K562 (cell line): ENCODE results near the gene PPP1R3E. TPM values are rescaled to one million over a fixed set of nuclear protein-coding genes. Genes with fewer than 3 reads are reported as not detected.

ENCODE experiments used
- BRD9 ChIP-seq: fragments of 450-650 bp; IDR thresholded peaks from 2 replicates; pipeline ENCODE4 v1.6.1; 2018; ENCODE audit warnings: low read depth; ENCODE audit not compliant: partially characterized antibody
- CC2D1A ChIP-seq: fragments of 450-650 bp; IDR thresholded peaks from 2 replicates; pipeline ENCODE4 v1.6.1; 2017; ENCODE audit warnings: mild to moderate bottlenecking
- CEBPB ChIP-seq: fragments of 450-650 bp; IDR thresholded peaks from 2 replicates; pipeline ENCODE4 v1.6.1; 2016; ENCODE audit warnings: missing genetic modification characterization, missing compliant biosample characterization
- FOXP1 ChIP-seq: sonication (generic); formaldehyde crosslinking; IDR thresholded peaks from 2 replicates; pipeline ENCODE4 v1.8.0; 2022; ENCODE audit warnings: mild to moderate bottlenecking, missing genetic modification reagents
- GABPA ChIP-seq: fragments of 200-800 bp; sonication (Bioruptor generic); conservative IDR thresholded peaks from 2 replicates; pipeline ENCODE4 v1.6.1; 2016; ENCODE audit warnings: low read depth, missing genetic modification characterization, missing compliant biosample characterization
- HCFC1 ChIP-seq: IDR thresholded peaks from 2 replicates; pipeline ENCODE4 v1.6.1; 2012; ENCODE audit warnings: low read depth, low read length, improper control_type of control experiment
- HMG20B ChIP-seq: fragments of 250-450 bp; sonication (Bioruptor Pico); IDR thresholded peaks from 2 replicates; pipeline ENCODE4 v1.5.0; 2021; ENCODE audit warnings: mild to moderate bottlenecking
- HNRNPH1 ChIP-seq: fragments of 200-400 bp; formaldehyde crosslinking; optimal IDR thresholded peaks from 2 replicates; pipeline ENCODE3; 2017; ENCODE audit warnings: low read depth, mild to moderate bottlenecking, low read length, moderate library complexity
- IFI16 ChIP-seq: fragments of 250-450 bp; sonication (Bioruptor Pico); IDR thresholded peaks from 2 replicates; pipeline ENCODE4 v2.1.2; 2022; ENCODE audit warnings: mild to moderate bottlenecking, inconsistent platforms
- KHSRP ChIP-seq: fragments of 450-650 bp; IDR thresholded peaks from 2 replicates; pipeline ENCODE4 v1.6.1; 2017
- PHF21A ChIP-seq: fragments of 450-650 bp; IDR thresholded peaks from 2 replicates; pipeline ENCODE4 v1.6.1; 2017; ENCODE audit warnings: low read depth, borderline replicate concordance
- PPARD ChIP-seq: fragments of 250-450 bp; sonication (Bioruptor Pico); IDR thresholded peaks from 2 replicates; pipeline ENCODE4 v1.8.0; 2022; ENCODE audit warnings: inconsistent platforms, mild to moderate bottlenecking, moderate library complexity
- TAF15 ChIP-seq: fragments of 200-400 bp; formaldehyde crosslinking; IDR thresholded peaks from 2 replicates; pipeline ENCODE4 v1.6.1; 2017; ENCODE audit warnings: mild to moderate bottlenecking, low read depth, low read length, moderate library complexity
- ZBTB7A ChIP-seq: IDR thresholded peaks from 2 replicates; pipeline ENCODE4 v1.6.1; 2011; ENCODE audit warnings: low read depth, mild to moderate bottlenecking, low read length, moderate library complexity, borderline replicate concordance; ENCODE audit not compliant: control insufficient read depth
- ZBTB8A ChIP-seq: fragments of 450-650 bp; IDR thresholded peaks from 2 replicates; pipeline ENCODE4 v1.6.1; 2018; ENCODE audit warnings: mild to moderate bottlenecking, moderate library complexity; ENCODE audit not compliant: partially characterized antibody
- ZC3H11A ChIP-seq: IDR thresholded peaks from 2 replicates; pipeline ENCODE4 v1.6.1; 2012; ENCODE audit warnings: low read depth, low read length, improper control_type of control experiment
- ZNF696 ChIP-seq: fragments of 250-450 bp; sonication (Bioruptor Pico); conservative IDR thresholded peaks from 2 replicates; pipeline ENCODE4 v1.4.0; 2020; ENCODE audit warnings: mild to moderate bottlenecking, moderate library complexity
- ZNF764 ChIP-seq: fragments of 250-450 bp; sonication (Bioruptor Pico); IDR thresholded peaks from 2 replicates; pipeline ENCODE4 v1.4.0; 2020; ENCODE audit warnings: low read depth, mild to moderate bottlenecking, moderate library complexity
- polyA plus RNA-seq, 8 experiments: library from polyadenylated mRNA; depleted of rRNA in 4 of 8; stranded (reverse) in 5 of 8; unstranded in 3 of 8; fragments of >200 nt; fragmentation: Nextera tagmentation in 2 of 8; fragmentation: Illumina TruSeq in 1 of 8; extraction: Ambion mirVana in 2 of 8; extraction: Trizol in 1 of 8; gene quantifications; 2 replicates each; pipeline versions ENCODE4 v1.2.1 to v1.2.3, GENCODE V29; 2011 to 2014; ENCODE audit warnings: inconsistent platforms in 1 of 8, missing spikeins in 1 of 8
- total RNA-seq, 7 experiments: library from RNA; depleted of rRNA in 6 of 7; stranded (reverse); fragments of >200 nt in 6 of 7; fragmentation: Illumina TruSeq in 2 of 7; extraction: Trizol in 2 of 7; gene quantifications; 2 replicates each; pipeline versions ENCODE4 v1.2.1 to v1.2.3, GENCODE V29; 2011 to 2021; ENCODE audit warnings: low replicate concordance in 1 of 7
- TF ChIP-seq, protein P1 (sequence below): fragments of 450-650 bp; formaldehyde crosslinking; IDR thresholded peaks from 2 replicates; pipeline ENCODE4 v1.4.0; 2022; ENCODE audit warnings: missing genetic modification characterization
- TF ChIP-seq, protein P2 (sequence below), 2 experiments: fragments of 250-450 bp in 1 of 2; fragments of 450-650 bp in 1 of 2; sonication (Bioruptor Pico) in 1 of 2; IDR thresholded peaks; 2 replicates each; pipeline versions ENCODE4 v1.6.1 to v1.8.0; 2016 to 2021; ENCODE audit warnings: mild to moderate bottlenecking in 2 of 2, moderate library complexity in 2 of 2, missing compliant biosample characterization in 1 of 2, missing genetic modification characterization in 1 of 2
- TF ChIP-seq, protein P3 (sequence below): sonication (generic); formaldehyde crosslinking; IDR thresholded peaks from 2 replicates; pipeline ENCODE4 v1.8.1; 2023; ENCODE audit warnings: mild to moderate bottlenecking, missing genetic modification reagents, moderate library complexity
- TF ChIP-seq, protein P4 (sequence below): fragments of 250-450 bp; sonication (Bioruptor Pico); IDR thresholded peaks from 2 replicates; pipeline ENCODE4 v1.5.0; 2021; ENCODE audit warnings: mild to moderate bottlenecking, borderline replicate concordance

The PPP1R3E gene
- total and polyA plus RNA-seq, 9 of the 15 experiments (the other 6 are each of a cell fraction or from before 2014, with no cell fraction given) = 3.2 to 18.4 (median 7.6) TPM

DNA sequence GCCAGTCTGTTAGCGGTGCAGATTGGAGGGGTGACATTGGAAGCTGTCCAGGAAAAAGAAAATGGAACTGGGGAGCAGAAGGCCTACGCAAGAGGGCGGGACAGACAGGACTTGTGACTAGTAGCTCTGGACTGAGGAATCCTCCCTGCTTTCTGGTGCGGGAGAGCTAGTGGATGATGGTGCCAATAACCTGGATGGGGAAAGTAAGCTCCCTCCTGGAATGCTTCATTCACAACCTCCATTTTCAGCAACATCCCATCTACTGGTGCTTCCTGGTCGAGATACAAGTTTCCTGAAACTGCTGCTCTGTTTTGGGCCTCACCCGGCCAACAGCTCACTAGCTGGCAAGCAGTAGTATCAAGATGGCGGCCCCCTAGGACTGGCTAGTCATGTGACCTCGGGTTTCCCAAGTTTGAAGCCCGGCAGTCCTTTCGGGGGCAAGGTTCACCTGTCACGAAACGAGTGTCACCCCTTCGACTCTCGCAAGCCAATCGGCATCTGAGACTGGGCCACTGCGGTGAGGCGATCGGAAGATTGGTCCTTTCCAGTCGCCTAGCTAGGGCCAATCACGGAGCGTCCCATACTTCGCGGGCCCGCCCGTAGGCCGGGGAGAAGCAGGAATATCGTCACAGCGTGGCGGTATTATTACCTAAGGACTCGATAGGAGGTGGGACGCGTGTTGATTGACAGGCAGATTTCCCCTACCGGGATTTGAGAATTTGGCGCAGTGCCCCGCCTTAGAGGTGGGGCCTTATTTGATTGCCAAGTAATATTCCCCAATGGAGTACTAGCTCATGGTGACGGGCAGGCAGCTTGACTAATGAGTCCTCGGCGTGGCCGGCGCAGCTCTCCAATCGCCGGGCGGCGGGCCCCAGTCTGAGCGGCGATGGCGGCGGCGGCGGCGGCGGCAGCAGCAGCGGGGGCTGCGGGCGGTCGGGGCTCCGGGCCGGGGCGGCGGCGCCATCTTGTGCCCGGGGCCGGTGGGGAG lies 18.2 kb upstream of the PPP1R3E start, which contains the start of gene PABPN1 (continued):
- peak; percentile 80 for TF ChIP-seq BRD9
- no peak for TF ChIP-seq ZNF764 (CRISPR knock-in tag)
- TF ChIP-seq, protein P1, sequence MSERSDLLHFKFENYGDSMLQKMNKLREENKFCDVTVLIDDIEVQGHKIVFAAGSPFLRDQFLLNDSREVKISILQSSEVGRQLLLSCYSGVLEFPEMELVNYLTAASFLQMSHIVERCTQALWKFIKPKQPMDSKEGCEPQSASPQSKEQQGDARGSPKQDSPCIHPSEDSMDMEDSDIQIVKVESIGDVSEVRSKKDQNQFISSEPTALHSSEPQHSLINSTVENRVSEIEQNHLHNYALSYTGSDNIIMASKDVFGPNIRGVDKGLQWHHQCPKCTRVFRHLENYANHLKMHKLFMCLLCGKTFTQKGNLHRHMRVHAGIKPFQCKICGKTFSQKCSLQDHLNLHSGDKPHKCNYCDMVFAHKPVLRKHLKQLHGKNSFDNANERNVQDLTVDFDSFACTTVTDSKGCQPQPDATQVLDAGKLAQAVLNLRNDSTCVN (CRISPR knock-in tag) = no peak
- TF ChIP-seq CEBPB = peak; percentile 89
- no peak for TF ChIP-seq HMG20B (CRISPR knock-in tag)
- TF ChIP-seq FOXP1 (CRISPR knock-in tag) = 0 out of 2 replicates have a peak, but pooled peaks have one; percentile 10
- TF ChIP-seq KHSRP = no peak; the same call in 1 of the 2 replicates
- TF ChIP-seq HCFC1 = 0 out of 2 replicates have a peak, but pooled peaks have one; percentile 39
- TF ChIP-seq GABPA = peak; percentile 88
- TF ChIP-seq, protein P2, sequence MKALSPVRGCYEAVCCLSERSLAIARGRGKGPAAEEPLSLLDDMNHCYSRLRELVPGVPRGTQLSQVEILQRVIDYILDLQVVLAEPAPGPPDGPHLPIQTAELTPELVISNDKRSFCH (CRISPR knock-in tag; IDR thresholded peaks at IDR 0.05) = no peak
- TF ChIP-seq, protein P2 (tag; IDR thresholded peaks at IDR 0.05) = peak; percentile 88; the same call in 1 of the 2 replicates
- no peak for TF ChIP-seq TAF15
- TF ChIP-seq, protein P3, sequence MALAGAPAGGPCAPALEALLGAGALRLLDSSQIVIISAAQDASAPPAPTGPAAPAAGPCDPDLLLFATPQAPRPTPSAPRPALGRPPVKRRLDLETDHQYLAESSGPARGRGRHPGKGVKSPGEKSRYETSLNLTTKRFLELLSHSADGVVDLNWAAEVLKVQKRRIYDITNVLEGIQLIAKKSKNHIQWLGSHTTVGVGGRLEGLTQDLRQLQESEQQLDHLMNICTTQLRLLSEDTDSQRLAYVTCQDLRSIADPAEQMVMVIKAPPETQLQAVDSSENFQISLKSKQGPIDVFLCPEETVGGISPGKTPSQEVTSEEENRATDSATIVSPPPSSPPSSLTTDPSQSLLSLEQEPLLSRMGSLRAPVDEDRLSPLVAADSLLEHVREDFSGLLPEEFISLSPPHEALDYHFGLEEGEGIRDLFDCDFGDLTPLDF = no peak
- TF ChIP-seq CC2D1A = peak; percentile 84
- TF ChIP-seq ZBTB8A = no peak
- peak; percentile 5; the same call in 1 of the 2 replicates for TF ChIP-seq PHF21A
- no peak for TF ChIP-seq IFI16 (CRISPR knock-in tag)
- TF ChIP-seq HNRNPH1 = no peak
- no peak for TF ChIP-seq ZNF696 (CRISPR knock-in tag)
- no peak for TF ChIP-seq ZBTB7A
- peak; percentile 10; the same call in 1 of the 2 replicates for TF ChIP-seq ZC3H11A
- TF ChIP-seq PPARD (CRISPR knock-in tag) = no peak
- TF ChIP-seq, protein P4, sequence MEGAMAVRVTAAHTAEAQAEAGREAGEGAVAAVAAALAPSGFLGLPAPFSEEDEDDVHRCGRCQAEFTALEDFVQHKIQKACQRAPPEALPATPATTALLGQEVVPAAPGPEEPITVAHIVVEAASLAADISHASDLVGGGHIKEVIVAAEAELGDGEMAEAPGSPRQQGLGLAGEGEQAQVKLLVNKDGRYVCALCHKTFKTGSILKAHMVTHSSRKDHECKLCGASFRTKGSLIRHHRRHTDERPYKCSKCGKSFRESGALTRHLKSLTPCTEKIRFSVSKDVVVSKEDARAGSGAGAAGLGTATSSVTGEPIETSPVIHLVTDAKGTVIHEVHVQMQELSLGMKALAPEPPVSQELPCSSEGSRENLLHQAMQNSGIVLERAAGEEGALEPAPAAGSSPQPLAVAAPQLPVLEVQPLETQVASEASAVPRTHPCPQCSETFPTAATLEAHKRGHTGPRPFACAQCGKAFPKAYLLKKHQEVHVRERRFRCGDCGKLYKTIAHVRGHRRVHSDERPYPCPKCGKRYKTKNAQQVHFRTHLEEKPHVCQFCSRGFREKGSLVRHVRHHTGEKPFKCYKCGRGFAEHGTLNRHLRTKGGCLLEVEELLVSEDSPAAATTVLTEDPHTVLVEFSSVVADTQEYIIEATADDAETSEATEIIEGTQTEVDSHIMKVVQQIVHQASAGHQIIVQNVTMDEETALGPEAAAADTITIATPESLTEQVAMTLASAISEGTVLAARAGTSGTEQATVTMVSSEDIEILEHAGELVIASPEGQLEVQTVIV (CRISPR knock-in tag) = no peak
